Testis (tissue), 2 donors: ENCODE measurements around the gene ADAMTSL2.

ENCODE experiments used
- CTCF ChIP-seq, 3 experiments: fragments of 450-650 bp in 2 of 3; fragments of 200-600 bp in 1 of 3; sonication (generic) in 1 of 3; IDR thresholded peaks; one replicate each; pipeline ENCODE4 v1.5.1; 2016 to 2019; ENCODE audit warnings: antibody characterized with exemption in 3 of 3, mild to moderate bottlenecking in 2 of 3, moderate library complexity in 1 of 3
- POLR2A ChIP-seq: fragments of 450-650 bp; IDR thresholded peaks from one replicate; pipeline ENCODE4 v1.6.1; 2017; ENCODE audit warnings: antibody characterized with exemption, mild to moderate bottlenecking, moderate library complexity

DNA sequence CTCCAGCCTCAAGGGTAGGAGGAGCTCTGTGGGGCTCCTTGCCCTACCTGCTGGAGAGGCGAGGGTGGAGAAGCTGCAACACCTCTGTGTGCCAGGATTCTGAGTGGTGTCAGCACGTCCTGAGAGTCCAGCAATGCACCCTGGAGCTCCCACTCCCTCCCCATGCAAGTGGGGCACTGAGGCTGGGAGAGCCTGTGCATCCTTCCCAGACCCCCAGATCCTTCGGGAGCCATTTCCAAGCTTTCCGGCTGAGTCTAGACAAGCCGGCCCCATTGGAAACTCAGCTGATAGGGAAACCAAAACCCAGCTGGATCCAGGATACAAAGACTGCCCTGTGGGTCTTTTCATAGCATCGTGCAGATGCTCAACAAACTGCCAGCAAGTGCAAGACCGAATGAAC is 72.9 kb downstream of the ADAMTSL2 start:
- TF ChIP-seq CTCF (IDR thresholded peaks at IDR 0.05) (no peak), POLR2A (no peak)
